Upper lobe of left lung (tissue), 4 donors: ENCODE measurements around the gene GSTT2B.

Source experiments
- CTCF ChIP-seq, 6 experiments: fragments of 450-650 bp in 4 of 6; fragments of 200-600 bp in 2 of 6; sonication (generic) in 2 of 6; IDR thresholded peaks; one replicate each; pipeline ENCODE4 v1.5.1; 2016 to 2019; ENCODE audit warnings: antibody characterized with exemption in 6 of 6
- EP300 ChIP-seq, 4 donors: sonication (generic); formaldehyde crosslinking; IDR thresholded peaks; one replicate each; pipeline ENCODE4 v1.5.1; 2017; ENCODE audit warnings: antibody characterized with exemption in 4 of 4, control low read depth in 2 of 4
- POLR2A ChIP-seq, 4 donors: fragments of 450-650 bp; IDR thresholded peaks; one replicate each; pipeline ENCODE4 v1.5.1; 2016 to 2017; ENCODE audit warnings: antibody characterized with exemption in 4 of 4, mild to moderate bottlenecking in 2 of 4
- POLR2AphosphoS5 ChIP-seq, 2 donors: sonication (generic); formaldehyde crosslinking; IDR thresholded peaks; one replicate each; pipeline ENCODE4 v1.5.1; 2017; ENCODE audit warnings: antibody characterized with exemption in 2 of 2

- TF ChIP-seq CTCF (IDR thresholded peaks at IDR 0.05) (no peak), EP300 (IDR thresholded peaks at IDR 0.05) (no peak), POLR2A (IDR thresholded peaks at IDR 0.05) (no peak), POLR2AphosphoS5 (IDR thresholded peaks at IDR 0.05) (no peak)
Measured at GRCh38 chr22:24002851-24003250, 41.9 kb upstream of the GSTT2B start.
